Measurements from ENCODE around the gene PRRT4. TPM values are rescaled to one million over a fixed set of nuclear protein-coding genes. Genes with fewer than 3 reads are reported as not detected.
A peak's percentile ranks its signal among the peaks of the same experiment; 100 is the strongest.

The PRRT4 gene
- total RNA-seq, 1 donor from 2014 or later, result under 0.01 TPM

- FAIRE-seq (no peak), DNase-seq (ENCODE audit: low read depth) (no peak)
- H3K27me3 ChIP-seq (ENCODE audit: control insufficient read depth, insufficient read depth, low read length), result peaks cover 2% of the 10 kb centered on the region
- H3K36me3 ChIP-seq (ENCODE audit: control insufficient read depth, insufficient read depth, low read length), result peaks cover 5% of the 10 kb centered on the region
- no peak overlapping the region for H3K4me3 ChIP-seq (ENCODE audit: low read depth, low read length)
- no peak for TF ChIP-seq CTCF (IDR thresholded peaks at IDR 0.05; ENCODE audit: insufficient read depth, low read length, severe bottlenecking)
These were observed 26.6 kb upstream of the PRRT4 start for GRCh38 chr7:128388145-128388485.

GRCh38 chr7:128387216-128388144 is 26.0 kb upstream of the PRRT4 start:
- TF ChIP-seq CTCF (IDR thresholded peaks at IDR 0.05; ENCODE audit: insufficient read depth, low read length, severe bottlenecking), result peak; percentile 93
- no peak for FAIRE-seq
- Histone ChIP-seq H3K4me3 (ENCODE audit: low read depth, low read length) (no peak overlapping the region), H3K27me3 (ENCODE audit: control insufficient read depth, insufficient read depth, low read length) (peaks cover 2% of the 10 kb centered on the region), H3K36me3 (ENCODE audit: control insufficient read depth, insufficient read depth, low read length) (no peaks in the 10 kb centered on the region)
- peak; percentile 46 for DNase-seq (ENCODE audit: low read depth)

- H3K4me3 ChIP-seq (ENCODE audit: low read depth, low read length), result no peak overlapping the region
- no peak for FAIRE-seq
- TF ChIP-seq CTCF (IDR thresholded peaks at IDR 0.05; ENCODE audit: insufficient read depth, low read length, severe bottlenecking), result no peak
These were observed 24.8 kb upstream of the PRRT4 start for GRCh38 chr7:128385988-128386925.

GRCh38 chr7:128384726-128385125 is 23.2 kb upstream of the PRRT4 start:
- FAIRE-seq (no peak), DNase-seq (ENCODE audit: low read depth) (no peak)
- peaks cover 2% of the 10 kb centered on the region for H3K27me3 ChIP-seq (ENCODE audit: control insufficient read depth, insufficient read depth, low read length)
- no peaks in the 10 kb centered on the region for H3K36me3 ChIP-seq (ENCODE audit: control insufficient read depth, insufficient read depth, low read length)
- H3K4me3 ChIP-seq (ENCODE audit: low read depth, low read length), result no peak overlapping the region
- no peak for TF ChIP-seq CTCF (IDR thresholded peaks at IDR 0.05; ENCODE audit: insufficient read depth, low read length, severe bottlenecking)

More at GRCh38 chr7:128385988-128386925, 24.8 kb upstream of the PRRT4 start:
- no peak for DNase-seq (ENCODE audit: low read depth)
- H3K36me3 ChIP-seq (ENCODE audit: control insufficient read depth, insufficient read depth, low read length), result no peaks in the 10 kb centered on the region
- H3K27me3 ChIP-seq (ENCODE audit: control insufficient read depth, insufficient read depth, low read length), result peaks cover 2% of the 10 kb centered on the region

GRCh38 chr7:128383776-128384175 is 22.3 kb upstream of the PRRT4 start:
- H3K36me3 ChIP-seq (ENCODE audit: control insufficient read depth, insufficient read depth, low read length), result no peaks in the 10 kb centered on the region
- peaks cover 2% of the 10 kb centered on the region for H3K27me3 ChIP-seq (ENCODE audit: control insufficient read depth, insufficient read depth, low read length)
- TF ChIP-seq CTCF (IDR thresholded peaks at IDR 0.05; ENCODE audit: insufficient read depth, low read length, severe bottlenecking), result no peak
- no peak for DNase-seq (ENCODE audit: low read depth)
- FAIRE-seq, result no peak
- H3K4me3 ChIP-seq (ENCODE audit: low read depth, low read length), result no peak overlapping the region

Measured in bronchial epithelial cell (primary cell).